Activated naive CD4-positive, alpha-beta T cell (primary cell): ENCODE measurements around the gene MMADHC.
"Not testable (repeated sequence)": the region's sequence is repeated elsewhere in the genome, so short reads cannot be mapped to it uniquely, and the experiment has no call there.

Source experiments
- DNase-seq, 4 experiments: peaks; one replicate each; lab custom pipeline; 2025; lab: John Stamatoyannopoulos, UW

MMADHC gene

GRCh38 chr2:149595056-149595963 is 7.7 kb upstream of the MMADHC start:
- DNase-seq = no peak

GRCh38 chr2:149594411-149594810 is 6.8 kb upstream of the MMADHC start:
- no peak for DNase-seq

GRCh38 chr2:149587950-149588487 is 444 bp upstream of the MMADHC start:
- DNase-seq = no peak

GRCh38 chr2:149586898-149587219 is 716 bp downstream of the MMADHC start:
- DNase-seq = no peak

GRCh38 chr2:149586063-149586462 is 1.5 kb downstream of the MMADHC start:
- no peak for DNase-seq

GRCh38 chr2:149585166-149585885 is 2.2 kb downstream of the MMADHC start:
- no peak for DNase-seq

- no peak for DNase-seq
Measured at GRCh38 chr2:149579972-149580882, 7.3 kb downstream of the MMADHC start.

GRCh38 chr2:149577269-149577668 is 10.3 kb downstream of the MMADHC start:
- DNase-seq = no peak

- DNase-seq = no peak
Measured at GRCh38 chr2:149575752-149576151, 11.8 kb downstream of the MMADHC start.

GRCh38 chr2:149575277-149575676 is 12.3 kb downstream of the MMADHC start:
- no peak for DNase-seq

- DNase-seq = no peak
Measured at GRCh38 chr2:149573760-149574159, 13.8 kb downstream of the MMADHC start.

- DNase-seq = no peak
Measured at GRCh38 chr2:149572102-149572953, 15.2 kb downstream of the MMADHC start.

- DNase-seq = no peak
Measured at GRCh38 chr2:149568138-149568537, 19.4 kb downstream of the MMADHC start.

- DNase-seq = no peak
Measured at GRCh38 chr2:149566652-149567051, 20.9 kb downstream of the MMADHC start.

- not testable (repeated sequence) for DNase-seq
Measured at GRCh38 chr2:149565625-149566024, 21.9 kb downstream of the MMADHC start.

GRCh38 chr2:149564983-149565382 is 22.6 kb downstream of the MMADHC start:
- DNase-seq = no peak

GRCh38 chr2:149564097-149564496 is 23.5 kb downstream of the MMADHC start:
- DNase-seq = no peak

- no peak for DNase-seq
Measured at GRCh38 chr2:149562324-149562723, 25.3 kb downstream of the MMADHC start.

- DNase-seq = no peak
Measured at GRCh38 chr2:149561309-149561926, 26.2 kb downstream of the MMADHC start.

- DNase-seq = no peak
Measured at GRCh38 chr2:149559341-149560068, 28.1 kb downstream of the MMADHC start.
